Renal cortex interstitium (tissue), 15 donors: ENCODE data around the gene TMEM213. TPM values are rescaled to one million over a fixed set of nuclear protein-coding genes. Genes with fewer than 3 reads are reported as not detected.

Experiments used
- DNase-seq, 11 donors: peaks; one replicate each; pipeline ENCODE4 v3.0.0-alpha.2; 2013; ENCODE audit warnings: low read depth in 9 of 11, low spot score in 4 of 11; ENCODE audit errors: extremely low read depth in 1 of 11
- long read RNA-seq, 16 experiments: transcript quantifications; one replicate each; lab custom pipeline, GENCODE V29; 2026
- polyA plus RNA-seq, 3 donors: library from polyadenylated mRNA; unstranded; fragments of 120-200 nt; gene quantifications; one replicate each; pipeline ENCODE4 v1.2.1, GENCODE V29; 2013; ENCODE audit not compliant: insufficient read length in 3 of 3

Gene TMEM213
- polyA plus RNA-seq: 10 to 100 TPM; 35.2 to 52.3 (median 39.7) TPM
- long read RNA-seq, donor 1, full-length matches to known transcripts: 5 of 5 reads
- long read RNA-seq, donor 1, partial matches to known transcripts: 0 of 5 reads
- long read RNA-seq, donor 1, other reads (novel, unspliced or antisense): 0 of 5 reads
- long read RNA-seq, donor 2, full-length matches to known transcripts: 15 of 15 reads
- long read RNA-seq, donor 2, partial matches to known transcripts: 0 of 15 reads
- long read RNA-seq, donor 2, other reads (novel, unspliced or antisense): 0 of 15 reads
- long read RNA-seq, donor 3, full-length matches to known transcripts: 36 of 56 reads
- long read RNA-seq, donor 3, partial matches to known transcripts: 20 of 56 reads
- long read RNA-seq, donor 3, other reads (novel, unspliced or antisense): 0 of 56 reads
- long read RNA-seq, donor 4, full-length matches to known transcripts: 17 of 17 reads
- long read RNA-seq, donor 4, partial matches to known transcripts: 0 of 17 reads
- long read RNA-seq, donor 4, other reads (novel, unspliced or antisense): 0 of 17 reads
- long read RNA-seq, donor 5: 0 reads
- long read RNA-seq, donor 6, full-length matches to known transcripts: 17 of 17 reads
- long read RNA-seq, donor 6, partial matches to known transcripts: 0 of 17 reads
- long read RNA-seq, donor 6, other reads (novel, unspliced or antisense): 0 of 17 reads
- long read RNA-seq, donor 7, full-length matches to known transcripts: 13 of 19 reads
- long read RNA-seq, donor 7, partial matches to known transcripts: 6 of 19 reads
- long read RNA-seq, donor 7, other reads (novel, unspliced or antisense): 0 of 19 reads
- long read RNA-seq, donor 8: 0 reads
- long read RNA-seq, donor 9, full-length matches to known transcripts: 11 of 11 reads
- long read RNA-seq, donor 9, partial matches to known transcripts: 0 of 11 reads
- long read RNA-seq, donor 9, other reads (novel, unspliced or antisense): 0 of 11 reads
- long read RNA-seq, donor 10, full-length matches to known transcripts: 20 of 20 reads
- long read RNA-seq, donor 10, partial matches to known transcripts: 0 of 20 reads
- long read RNA-seq, donor 10, other reads (novel, unspliced or antisense): 0 of 20 reads
- long read RNA-seq, donor 11, full-length matches to known transcripts: 4 of 4 reads
- long read RNA-seq, donor 11, partial matches to known transcripts: 0 of 4 reads
- long read RNA-seq, donor 11, other reads (novel, unspliced or antisense): 0 of 4 reads
- long read RNA-seq, donor 12, full-length matches to known transcripts: 9 of 9 reads
- long read RNA-seq, donor 12, partial matches to known transcripts: 0 of 9 reads
- long read RNA-seq, donor 12, other reads (novel, unspliced or antisense): 0 of 9 reads
- long read RNA-seq, donor 13: 0 reads
- long read RNA-seq, donor 14, full-length matches to known transcripts: 16 of 16 reads
- long read RNA-seq, donor 14, partial matches to known transcripts: 0 of 16 reads
- long read RNA-seq, donor 14, other reads (novel, unspliced or antisense): 0 of 16 reads
- long read RNA-seq, donor 15, full-length matches to known transcripts: 4 of 10 reads
- long read RNA-seq, donor 15, partial matches to known transcripts: 6 of 10 reads
- long read RNA-seq, donor 15, other reads (novel, unspliced or antisense): 0 of 10 reads
- long read RNA-seq, donor 16, full-length matches to known transcripts: 38 of 38 reads
- long read RNA-seq, donor 16, partial matches to known transcripts: 0 of 38 reads
- long read RNA-seq, donor 16, other reads (novel, unspliced or antisense): 0 of 38 reads

GRCh38 chr7:138797715-138798320, at the start of gene TMEM213, which contains the start of gene ATP6V0A4:
TMEM213 (plus strand) TSS chr7:138797994; CDS start chr7:138798105, 111 bp downstream.
ATP6V0A4 (minus strand) TSS chr7:138798196; CDS start chr7:138771247, 26,949 bp downstream.
- peak in 3 of 11 donors; percentile 5 to 33 (median 12) for DNase-seq

GRCh38 chr7:138748666-138749065, 49.1 kb upstream of the TMEM213 start:
- DNase-seq: no peak

- no peak for DNase-seq
These were observed 47.8 kb upstream of the TMEM213 start for GRCh38 chr7:138749960-138750359.

- no peak for DNase-seq
These were observed 47.3 kb upstream of the TMEM213 start for GRCh38 chr7:138750473-138750872.

GRCh38 chr7:138750901-138751464, 46.8 kb upstream of the TMEM213 start:
- no peak for DNase-seq

GRCh38 chr7:138752518-138753149, 45.2 kb upstream of the TMEM213 start:
- DNase-seq: peak in 3 of 11 donors; percentile 4 to 5 (median 5)

GRCh38 chr7:138753150-138753518, 44.7 kb upstream of the TMEM213 start:
- no peak for DNase-seq

GRCh38 chr7:138753610-138754009, 44.2 kb upstream of the TMEM213 start:
- no peak for DNase-seq

- DNase-seq: no peak
These were observed 42.5 kb upstream of the TMEM213 start for GRCh38 chr7:138755331-138755747.

- DNase-seq: no peak
These were observed 41.8 kb upstream of the TMEM213 start for GRCh38 chr7:138755842-138756590.

- no peak for DNase-seq
These were observed 41.1 kb upstream of the TMEM213 start for GRCh38 chr7:138756591-138757242.

- no peak for DNase-seq
These were observed 29.6 kb upstream of the TMEM213 start for GRCh38 chr7:138768241-138768640.

GRCh38 chr7:138770904-138771303, 26.9 kb upstream of the TMEM213 start:
- DNase-seq: no peak

- no peak for DNase-seq
These were observed 24.6 kb upstream of the TMEM213 start for GRCh38 chr7:138773176-138773575.

GRCh38 chr7:138773817-138774216, 24.0 kb upstream of the TMEM213 start:
- no peak for DNase-seq
